GM18508 (cell line): ENCODE results near the gene MPO.

Experiments
- ATAC-seq: cut with Tn5 transposase; IDR thresholded peaks from one replicate; pipeline ENCODE4 v1.9.1; 2021; ENCODE audit warnings: moderate number of reproducible peaks; ENCODE audit not compliant: insufficient read depth, unreplicated experiment

MPO gene

DNA sequence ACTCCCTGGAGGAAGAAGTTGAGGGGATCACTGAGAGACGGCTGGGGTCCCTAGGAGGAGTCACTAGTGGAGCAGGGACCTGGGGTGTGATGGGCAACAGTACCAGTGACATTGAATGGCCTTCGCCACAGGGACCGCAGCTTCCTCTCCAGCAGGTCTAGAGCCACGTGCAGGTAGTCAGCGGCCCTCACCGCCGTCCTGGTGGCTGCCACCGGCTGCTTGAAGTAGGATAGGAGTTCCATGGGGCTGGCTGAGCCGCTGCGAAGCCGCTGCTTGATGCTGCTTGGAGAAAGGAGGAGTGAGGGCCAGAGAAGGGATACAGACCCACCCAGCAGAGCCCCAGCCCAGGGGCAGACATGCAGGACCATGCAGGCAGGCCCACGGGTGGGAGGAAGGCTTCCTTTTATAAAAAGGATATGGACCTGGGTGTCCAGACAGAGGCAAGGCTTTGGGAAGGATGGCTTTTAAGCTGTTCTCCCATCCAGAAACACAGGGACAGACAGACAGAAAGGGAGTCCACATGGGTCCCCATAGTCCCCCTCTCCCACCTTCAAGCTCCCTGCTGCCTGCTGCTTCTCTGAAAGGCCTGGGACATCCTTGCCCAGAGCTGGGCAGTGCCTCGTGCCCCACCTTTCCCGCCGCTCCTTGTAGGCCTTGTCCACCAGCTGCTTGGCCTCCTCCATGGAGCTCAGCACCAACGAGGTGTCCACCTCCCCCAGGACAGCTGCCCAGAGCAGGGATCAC, 827 bp downstream of the MPO start:
- ATAC-seq: no peak

DNA sequence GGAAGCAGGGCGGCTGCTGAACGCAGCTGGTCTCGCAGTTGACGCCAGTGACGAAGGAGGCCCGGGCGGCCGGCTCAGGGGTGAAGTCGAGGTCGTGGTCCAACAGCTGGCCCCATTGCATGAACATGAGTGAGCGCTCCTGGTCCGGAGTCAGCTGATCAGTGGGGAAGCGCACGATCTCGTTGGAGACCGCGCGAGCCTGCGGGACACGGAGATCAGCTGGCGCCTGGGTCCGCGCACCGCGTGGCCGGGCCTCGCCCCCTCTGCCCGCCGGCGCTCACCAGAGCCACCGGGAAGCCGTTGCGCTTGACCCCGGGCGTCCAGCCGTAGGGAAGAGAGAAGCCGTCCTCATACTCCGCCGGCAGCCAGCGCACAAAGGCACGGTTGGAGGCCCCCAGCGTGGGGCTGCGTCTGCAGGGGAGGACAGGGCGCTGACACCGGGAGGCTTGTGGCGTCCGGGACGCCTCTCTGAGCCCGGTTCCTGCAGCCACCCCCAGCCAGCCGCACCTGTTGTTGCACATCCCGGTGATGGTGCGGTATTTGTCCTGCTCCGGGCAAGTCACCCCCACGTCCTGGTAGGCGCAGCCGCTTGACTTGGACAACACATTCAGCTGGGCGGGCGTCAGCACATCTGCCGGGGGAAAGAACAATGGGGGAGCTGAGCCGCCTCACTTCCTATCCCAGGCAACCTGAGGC, 1.6 kb downstream of the MPO start:
- no peak for ATAC-seq

- no peak for ATAC-seq
These were observed 2.1 kb downstream of the MPO start for GRCh38 chr17:58278661-58279015.

GRCh38 chr17:58277802-58278595, 2.7 kb downstream of the MPO start:
- ATAC-seq: no peak

- ATAC-seq: no peak
These were observed 3.5 kb downstream of the MPO start for GRCh38 chr17:58277107-58277801.

GRCh38 chr17:58276423-58276822, 4.3 kb downstream of the MPO start:
- ATAC-seq: no peak

GRCh38 chr17:58275417-58275816, 5.3 kb downstream of the MPO start:
- no peak for ATAC-seq

- ATAC-seq: no peak
These were observed 7.2 kb downstream of the MPO start for GRCh38 chr17:58273453-58274104.

DNA sequence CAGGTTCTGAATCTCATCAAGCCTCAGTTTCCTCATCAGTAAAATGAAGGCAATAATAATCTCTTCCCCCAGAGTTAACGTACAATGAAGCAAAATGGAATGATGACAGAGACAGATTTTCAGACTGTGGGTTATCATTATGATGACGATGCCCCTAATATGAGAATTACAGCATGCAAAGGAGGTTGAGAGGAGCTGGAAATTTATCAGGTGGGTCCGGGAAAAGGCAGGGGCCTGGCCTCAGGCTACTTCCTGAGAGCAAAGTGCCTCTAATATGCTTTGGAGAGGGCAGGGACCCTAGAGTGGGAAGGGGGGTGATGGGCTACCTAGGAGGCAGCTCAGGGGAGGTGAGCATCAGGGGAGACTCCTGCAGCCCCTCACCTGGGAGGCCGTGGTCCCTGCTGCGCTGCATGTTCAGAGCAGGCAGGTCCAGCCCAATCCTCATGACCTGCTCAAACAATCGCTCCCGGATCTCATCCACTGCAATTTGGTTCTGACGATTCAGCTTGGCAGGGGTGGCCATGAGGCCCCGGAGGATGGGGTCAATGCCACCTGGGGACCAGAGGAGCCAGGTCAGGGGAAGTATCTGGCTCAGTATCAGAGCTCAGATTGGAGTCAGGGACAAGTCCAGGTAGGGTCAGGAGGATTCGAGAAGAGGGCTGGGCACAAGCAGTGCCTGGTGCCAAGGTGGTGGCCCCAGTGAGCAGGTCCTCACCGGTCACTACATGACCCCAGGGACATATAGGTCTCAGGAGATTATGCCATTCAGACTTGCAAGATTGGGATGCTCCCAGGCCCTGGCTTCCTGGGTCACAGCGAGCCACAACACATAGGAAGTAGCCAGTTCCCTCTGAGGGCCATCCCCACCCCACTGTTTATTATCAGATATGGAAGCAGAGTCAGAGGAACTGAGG, 8.1 kb downstream of the MPO start:
- no peak for ATAC-seq

DNA sequence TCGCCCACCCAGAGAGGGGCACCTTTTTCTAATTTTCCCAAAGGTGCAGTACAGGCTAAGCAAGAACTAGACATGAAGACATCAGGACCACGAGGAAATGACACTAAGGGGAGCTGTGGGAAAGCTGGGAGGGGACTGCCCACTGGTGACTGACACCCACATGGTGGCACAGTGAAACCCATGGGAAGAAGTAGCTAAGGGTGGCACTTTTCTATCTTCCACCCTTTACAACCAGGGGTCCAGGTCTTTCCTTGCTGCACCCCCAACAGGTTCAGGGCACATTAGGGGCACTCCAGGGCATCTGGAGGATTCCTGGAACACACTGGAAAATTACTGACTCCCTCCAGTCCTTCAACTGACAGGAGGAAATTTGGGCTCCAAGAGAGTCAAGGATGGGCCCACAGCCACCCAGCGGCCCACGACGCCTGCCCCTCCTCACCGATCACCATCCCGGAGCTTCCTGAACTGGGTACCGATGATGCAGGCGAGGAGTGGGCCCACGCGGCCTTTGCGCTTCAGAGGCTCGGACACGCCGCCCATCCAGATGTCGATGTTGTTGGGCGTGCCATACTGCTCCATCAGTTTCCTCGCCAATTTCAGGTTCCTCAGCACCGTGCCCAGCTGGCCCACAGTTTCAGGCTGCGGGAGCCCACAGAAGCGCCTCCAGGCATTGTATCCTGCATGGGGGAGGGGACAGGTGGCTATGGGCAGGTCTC, 9.4 kb downstream of the MPO start:
- no peak for ATAC-seq

- ATAC-seq: no peak
These were observed 10.1 kb downstream of the MPO start for GRCh38 chr17:58270476-58271215.

DNA sequence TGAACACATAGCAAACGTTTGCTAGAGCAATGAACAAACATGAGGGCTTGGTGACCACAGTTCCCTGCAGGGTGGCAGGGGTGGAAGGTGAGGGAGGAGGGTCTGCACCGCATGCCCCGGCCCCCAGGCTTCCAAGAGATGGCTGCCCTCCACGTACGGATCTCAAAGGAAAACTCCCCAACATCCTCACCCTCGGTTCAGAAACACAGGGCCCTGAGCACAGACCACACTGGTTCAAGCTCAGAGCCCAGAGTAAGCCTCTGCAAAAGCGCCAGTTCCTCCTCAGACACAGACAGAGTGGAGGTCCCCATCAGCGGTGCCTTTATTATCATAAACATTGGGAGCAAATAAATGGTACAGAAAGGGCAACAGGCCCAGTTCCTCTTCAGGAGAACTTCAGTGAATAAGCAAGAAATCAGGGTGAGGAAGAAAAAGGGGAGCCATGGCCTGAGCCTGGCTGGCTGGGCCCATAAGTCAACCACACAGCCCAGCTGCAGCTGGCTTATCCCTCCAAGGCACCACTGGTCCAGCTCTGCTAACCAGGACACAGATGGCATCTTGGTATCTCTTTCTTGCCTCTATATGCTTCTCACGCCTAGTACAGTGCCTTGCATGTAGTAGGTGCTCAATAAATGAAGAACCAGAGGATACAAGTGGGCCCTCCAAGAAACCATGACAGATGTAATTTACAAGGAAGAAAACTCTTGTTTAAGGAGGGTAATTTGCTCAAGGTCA, 11.0 kb downstream of the MPO start:
- ATAC-seq: no peak

DNA sequence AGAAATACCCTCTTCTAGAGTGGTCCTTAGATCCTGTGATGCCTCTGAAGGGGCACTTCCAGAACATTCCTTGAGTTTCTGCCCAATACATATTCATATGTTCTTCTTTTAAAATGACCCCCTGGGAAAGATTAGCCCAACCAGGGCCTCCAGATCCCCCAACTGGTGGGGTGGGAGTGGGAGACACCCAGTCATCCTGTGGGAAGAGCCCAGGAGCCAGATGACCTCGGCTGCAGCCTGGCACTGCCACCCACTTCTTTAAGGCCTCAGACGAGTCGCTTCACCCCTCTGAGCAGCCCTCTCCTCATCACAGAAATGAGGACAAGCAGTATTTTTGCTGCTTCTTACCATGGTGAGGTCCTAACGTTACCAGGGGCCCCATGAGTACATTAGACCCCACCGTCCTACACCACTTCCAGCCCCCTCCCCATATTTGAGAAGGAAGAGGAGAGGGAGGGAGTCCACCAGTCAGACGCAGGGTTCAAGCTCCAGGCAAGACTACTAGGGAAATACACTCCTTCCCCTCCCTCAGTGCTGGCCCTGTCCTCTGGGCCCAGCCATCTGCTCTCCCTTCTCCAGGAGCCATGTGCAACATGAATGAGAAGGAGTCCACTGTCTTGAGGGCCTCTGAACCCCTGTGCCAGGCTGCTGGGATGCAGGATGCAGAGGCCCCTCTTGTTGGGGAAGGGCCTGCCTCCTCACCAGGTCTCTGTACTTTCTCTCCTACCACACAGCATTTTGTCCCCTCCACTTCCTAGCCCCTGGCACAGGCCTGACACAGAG, 11.8 kb downstream of the MPO start:
- no peak for ATAC-seq

- no peak for ATAC-seq
These were observed 12.4 kb downstream of the MPO start for GRCh38 chr17:58268326-58268725.

DNA sequence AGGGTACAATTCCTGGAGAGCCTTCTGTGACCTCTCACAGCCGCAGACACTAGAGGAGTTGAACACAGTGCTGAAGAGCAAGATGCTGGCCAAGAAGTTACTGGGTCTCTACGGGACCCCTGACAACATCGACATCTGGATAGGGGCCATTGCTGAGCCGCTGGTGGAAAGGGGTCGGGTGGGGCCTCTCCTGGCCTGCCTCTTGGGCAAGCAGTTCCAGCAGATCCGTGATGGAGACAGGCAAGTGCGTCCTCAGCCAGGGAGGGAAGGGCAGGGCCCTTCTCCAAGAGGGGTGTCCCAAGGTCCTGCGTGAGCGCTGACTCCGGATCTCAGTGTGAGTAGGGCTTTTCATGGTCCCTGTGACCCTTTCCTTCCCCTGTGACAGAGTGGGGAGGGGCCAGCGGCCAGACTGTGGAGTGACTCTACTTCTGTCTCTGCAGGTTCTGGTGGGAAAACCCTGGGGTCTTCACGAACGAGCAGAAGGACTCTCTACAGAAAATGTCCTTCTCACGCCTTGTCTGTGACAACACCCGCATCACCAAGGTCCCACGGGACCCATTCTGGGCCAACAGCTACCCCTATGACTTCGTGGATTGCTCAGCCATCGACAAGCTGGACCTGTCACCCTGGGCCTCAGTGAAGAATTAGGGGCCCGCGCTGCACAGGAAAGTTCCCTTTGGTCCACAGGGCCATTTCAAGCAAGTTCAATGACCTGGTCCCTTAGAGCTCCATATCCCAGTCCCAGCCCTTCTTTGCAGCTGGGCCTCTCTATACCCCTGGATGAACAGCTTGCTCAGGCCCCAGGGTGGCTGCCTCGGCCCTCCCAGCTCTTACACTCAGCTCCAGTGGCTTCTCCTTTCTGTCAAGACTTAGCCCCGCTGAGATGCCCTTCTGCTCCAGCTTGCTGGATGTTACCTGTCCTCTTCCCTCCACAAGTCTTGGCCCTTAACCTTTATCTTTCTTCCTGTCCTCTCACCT, 13.1 kb downstream of the MPO start:
- no peak for ATAC-seq
